IMR-90 (cell line): ENCODE data around the gene PLBD2. TPM values are rescaled to one million over a fixed set of nuclear protein-coding genes. Genes with fewer than 3 reads are reported as not detected.

Experiments used
- ATAC-seq: fragments of 200-7000 bp; cut with Tn5 transposase; 2 replicates; pipeline ENCODE4 v1.9.1; 2020; ENCODE audit warnings: low read depth, mild to moderate bottlenecking, moderate library complexity
- BruUV-seq: library from RNA; stranded (reverse); fragments of 400-500 nt; replicated peaks from 2 replicates; lab custom pipeline; 2021; lab: Mats Ljungman, UMichigan
- CTCF ChIA-PET: fragments of 300-600 bp; formaldehyde crosslinking; extraction: SDS; loops from one replicate; lab custom pipeline; 2021; ENCODE audit warnings: antibody characterized with exemption; lab: Yijun Ruan, JAX
- POLR2A ChIA-PET: fragments of 300-600 bp; sonication (Branson Sonifier 250); formaldehyde crosslinking; loops from one replicate; lab custom pipeline; 2022; ENCODE audit warnings: antibody characterized with exemption; ENCODE audit not compliant: unreplicated experiment; lab: Charles Lee
- DNase-seq: peaks from one replicate; pipeline ENCODE4 v3.0.0; 2013
- H2AFZ ChIP-seq: replicated peaks from 2 replicates; pipeline ENCODE3; 2013; ENCODE audit warnings: low read length, mild to moderate bottlenecking; ENCODE audit not compliant: poor library complexity
- H2AK5ac ChIP-seq: 2 replicates; pipeline ENCODE4 v1.6.1; 2013; ENCODE audit warnings: low read depth, low read length, inconsistent platforms
- H2AK9ac ChIP-seq: replicated peaks from 2 replicates; pipeline ENCODE3; 2013; ENCODE audit warnings: mild to moderate bottlenecking, low read depth, low read length, moderate library complexity; ENCODE audit not compliant: poor library complexity
- H2BK120ac ChIP-seq: 2 replicates; pipeline ENCODE4 v1.6.1; 2013; ENCODE audit warnings: low read depth, low read length, inconsistent platforms
- H2BK15ac ChIP-seq: 3 replicates; pipeline ENCODE4 v1.6.1; 2013; ENCODE audit warnings: low read depth, low read length, inconsistent platforms
- H2BK20ac ChIP-seq: 2 replicates; pipeline ENCODE4 v1.6.1; 2013; ENCODE audit warnings: low read depth, mild to moderate bottlenecking, inconsistent platforms, low read length, moderate library complexity
- H2BK5ac ChIP-seq: 2 replicates; pipeline ENCODE4 v1.6.1; 2013; ENCODE audit warnings: mild to moderate bottlenecking, low read depth, low read length, inconsistent platforms; ENCODE audit not compliant: poor library complexity, severe bottlenecking
- H3K14ac ChIP-seq: replicated peaks from 2 replicates; pipeline ENCODE4 v1.6.1; 2013; ENCODE audit warnings: low read depth, low read length, inconsistent platforms
- H3K18ac ChIP-seq: 2 replicates; pipeline ENCODE4 v1.6.1; 2013; ENCODE audit warnings: low read depth, low read length, control low read depth
- H3K23ac ChIP-seq: 2 replicates; pipeline ENCODE4 v1.6.1; 2013; ENCODE audit warnings: low read depth, low read length, inconsistent platforms
- H3K27ac ChIP-seq: 2 replicates; pipeline ENCODE4 v1.5.1; 2013; ENCODE audit warnings: mild to moderate bottlenecking, control low read depth, low read length; ENCODE audit not compliant: insufficient read depth
- H3K27me3 ChIP-seq: 2 replicates; pipeline ENCODE4 v1.6.1; 2013; ENCODE audit warnings: low read length; ENCODE audit not compliant: control insufficient read depth, insufficient read depth
- H3K36me3 ChIP-seq: 2 replicates; pipeline ENCODE4 v1.6.1; 2013; ENCODE audit warnings: low read length, mixed read lengths; ENCODE audit not compliant: control insufficient read depth, insufficient read depth
- H3K4ac ChIP-seq: 2 replicates; pipeline ENCODE4 v1.6.1; 2013; ENCODE audit warnings: low read depth, low read length, inconsistent platforms
- H3K4me1 ChIP-seq: 2 replicates; pipeline ENCODE4 v1.6.1; 2013; ENCODE audit warnings: low read length, mixed read lengths; ENCODE audit not compliant: control insufficient read depth, insufficient read depth
- H3K4me2 ChIP-seq: 2 replicates; pipeline ENCODE4 v1.6.1; 2013; ENCODE audit warnings: low read depth, mild to moderate bottlenecking, control low read depth, low read length, moderate library complexity
- H3K4me3 ChIP-seq: 2 replicates; pipeline ENCODE4 v1.5.1; 2013; ENCODE audit warnings: low read depth, mild to moderate bottlenecking, control low read depth, low read length, moderate library complexity; ENCODE audit not compliant: insufficient read depth
- H3K56ac ChIP-seq: 2 replicates; pipeline ENCODE4 v1.6.1; 2013; ENCODE audit warnings: low read length, inconsistent platforms; ENCODE audit not compliant: insufficient read depth; ENCODE audit errors: extremely low read depth
- H3K79me1 ChIP-seq, 2 experiments: 2 replicates each; pipeline ENCODE4 v1.6.1; 2013; ENCODE audit warnings: low read length in 2 of 2, inconsistent platforms in 1 of 2, low read depth in 1 of 2
- H3K9ac ChIP-seq: 2 replicates; pipeline ENCODE4 v1.6.1; 2013; ENCODE audit warnings: low read depth, low read length, control low read depth
- H3K9me1 ChIP-seq: 2 replicates; pipeline ENCODE4 v1.6.1; 2013; ENCODE audit warnings: low read length, inconsistent platforms; ENCODE audit not compliant: insufficient read depth
- H3K9me3 ChIP-seq: 2 replicates; pipeline ENCODE4 v1.6.1; 2013; ENCODE audit warnings: low read length; ENCODE audit not compliant: control insufficient read depth, insufficient read depth
- H4K20me1 ChIP-seq: 2 replicates; pipeline ENCODE4 v1.6.1; 2013; ENCODE audit warnings: low read length, inconsistent platforms; ENCODE audit not compliant: insufficient read depth
- H4K5ac ChIP-seq: 2 replicates; pipeline ENCODE4 v1.6.1; 2013; ENCODE audit warnings: mild to moderate bottlenecking, low read depth, low read length, control low read depth
- H4K8ac ChIP-seq, 2 experiments: 2 replicates each; pipeline ENCODE4 v1.6.1; 2013; ENCODE audit warnings: low read depth in 2 of 2, low read length in 2 of 2, control low read depth in 1 of 2, inconsistent platforms in 1 of 2
- H4K91ac ChIP-seq: 2 replicates; pipeline ENCODE4 v1.6.1; 2013; ENCODE audit warnings: low read depth, low read length, inconsistent platforms; ENCODE audit not compliant: insufficient read depth
- BHLHE40 ChIP-seq: fragments of 150-350 bp; IDR thresholded peaks from 2 replicates; pipeline ENCODE4 v1.6.1; 2016; ENCODE audit warnings: mild to moderate bottlenecking, low read depth, low read length
- CHD1 ChIP-seq: IDR thresholded peaks from 2 replicates; pipeline ENCODE4 v1.6.1; 2012; ENCODE audit warnings: low read depth, low read length, improper control_type of control experiment
- FOS ChIP-seq: fragments of 150-350 bp; IDR thresholded peaks from 2 replicates; pipeline ENCODE4 v1.6.1; 2016; ENCODE audit warnings: low read depth, low read length
- MAZ ChIP-seq: IDR thresholded peaks from 2 replicates; pipeline ENCODE4 v1.6.1; 2012; ENCODE audit warnings: low read depth, mild to moderate bottlenecking, low read length, improper control_type of control experiment, moderate library complexity, borderline replicate concordance
- MXI1 ChIP-seq: IDR thresholded peaks from 2 replicates; pipeline ENCODE4 v1.6.1; 2012; ENCODE audit warnings: low read depth, mild to moderate bottlenecking, low read length, moderate library complexity, borderline replicate concordance
- NFE2L2 ChIP-seq: fragments of 150-350 bp; IDR thresholded peaks from 2 replicates; pipeline ENCODE4 v1.6.1; 2016; ENCODE audit warnings: low read depth, mild to moderate bottlenecking, low read length
- POLR2A ChIP-seq: IDR thresholded peaks from 2 replicates; pipeline ENCODE4 v1.6.1; 2012; ENCODE audit warnings: mild to moderate bottlenecking, low read depth, low read length
- RCOR1 ChIP-seq: IDR thresholded peaks from 2 replicates; pipeline ENCODE4 v1.6.1; 2012; ENCODE audit warnings: mild to moderate bottlenecking, low read length, improper control_type of control experiment; ENCODE audit not compliant: insufficient replicate concordance
- RFX5 ChIP-seq: IDR thresholded peaks from 2 replicates; pipeline ENCODE4 v1.8.0; 2012; ENCODE audit warnings: low read depth, mild to moderate bottlenecking, low read length, moderate library complexity
- SMC3 ChIP-seq: fragments of 150-350 bp; IDR thresholded peaks from 2 replicates; pipeline ENCODE4 v1.6.1; 2016; ENCODE audit warnings: low read depth, mild to moderate bottlenecking, antibody characterized with exemption, low read length, moderate library complexity
- WGBS, 2 experiments: methylation state at CpG; one replicate each; pipeline versions ENCODE4 v1.1.5 to v1.1.7; 2013; ENCODE audit warnings: missing lambda C conversion rate in 2 of 2; ENCODE audit not compliant: insufficient read length in 1 of 2; ENCODE audit errors: extremely low coverage in 2 of 2; 5-methylcytosine and 5-hydroxymethylcytosine counted together
- dilution Hi-C: fragments of 300-500 bp; cut with HindIII; formaldehyde crosslinking; loops from one replicate; pipeline ENCODE4 v1.14.3; 2018; ENCODE audit warnings: low sequenced_read_pairs; ENCODE audit not compliant: unreplicated experiment
- in situ Hi-C: fragments of 300-500 bp; cut with MboI; formaldehyde crosslinking; loops from 3 replicates; pipeline ENCODE4 v1.14.3; 2019; ENCODE audit warnings: low sequenced_read_pairs, inconsistent platforms, mixed read lengths
- intact Hi-C: fragments of 100-400 bp; cut with micrococcal nuclease; formaldehyde crosslinking; loops from 2 replicates; pipeline ENCODE4 v1.10.0; 2022
- polyA plus RNA-seq, 3 experiments: library from polyadenylated mRNA; depleted of rRNA; stranded (reverse); fragments of >200 nt; gene quantifications; 2 replicates each; pipeline ENCODE4 v1.2.3, GENCODE V29; 2012; ENCODE audit warnings: low replicate concordance in 1 of 3
- total RNA-seq: library from RNA; depleted of rRNA; stranded (reverse); fragments of >200 nt; gene quantifications from 2 replicates; pipeline ENCODE4 v1.2.3, GENCODE V29; 2012
- TF ChIP-seq, protein P1 (sequence below): fragments of 150-350 bp; IDR thresholded peaks from 2 replicates; pipeline ENCODE4 v1.6.1; 2017; ENCODE audit warnings: mild to moderate bottlenecking, antibody characterized with exemption, low read length, low read depth
- TF ChIP-seq, protein P2 (sequence below): fragments of 150-350 bp; IDR thresholded peaks from 2 replicates; pipeline ENCODE4 v1.6.1; 2016; ENCODE audit warnings: low read depth, mild to moderate bottlenecking, low read length, moderate library complexity, borderline replicate concordance

PLBD2 gene
- total and polyA plus RNA-seq, 2 of the 4 experiments (the other 2 are of a cell fraction) = 7.3 to 44.5 TPM

DNA sequence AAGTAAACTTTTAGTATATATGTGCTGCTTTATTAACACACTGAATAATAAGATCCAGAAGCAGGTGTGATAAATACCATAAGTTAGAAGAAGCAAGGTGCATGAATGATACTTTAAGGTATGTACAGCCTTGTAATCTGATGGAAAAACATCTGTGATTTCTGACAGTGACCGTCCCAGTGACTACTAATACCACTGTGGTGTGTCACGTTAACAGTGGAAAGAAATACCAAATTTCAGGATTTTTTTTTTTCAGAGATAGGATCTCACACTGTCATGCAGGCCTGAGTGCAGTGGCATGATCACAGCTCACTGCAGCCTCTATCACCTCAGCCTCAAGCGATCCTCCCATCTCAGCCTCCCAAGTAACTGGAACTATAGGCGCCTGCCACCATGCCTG, 23.8 kb downstream of the PLBD2 start:
- Histone ChIP-seq H4K5ac (no peak overlapping the region), H3K9me1 (no peaks in the 10 kb centered on the region; the same call in 1 of the 2 replicates), H3K4me3 (no peak overlapping the region), H3K9me3 (no peaks in the 10 kb centered on the region), H4K91ac (no peak overlapping the region), H3K18ac (no peak overlapping the region), H2BK20ac (no peak overlapping the region), H3K4me1 (no peaks in the 10 kb centered on the region), H2BK5ac (no peak overlapping the region), H4K8ac (no peak overlapping the region), H2AFZ (no peak overlapping the region), H2AK9ac (no peak overlapping the region), H3K23ac (no peak overlapping the region), H3K4me2 (no peak overlapping the region), H2BK120ac (no peak overlapping the region), H3K36me3 (peaks cover 25% of the 10 kb centered on the region), H3K27ac (no peak overlapping the region), H3K9ac (no peak overlapping the region), H3K79me1 (no peaks in the 10 kb centered on the region), H4K20me1 (no peaks in the 10 kb centered on the region), H3K4ac (no peak overlapping the region), H3K14ac (no peak overlapping the region), H3K27me3 (no peaks in the 10 kb centered on the region), H2BK15ac (no peak overlapping the region), H3K56ac (no peak overlapping the region), H2AK5ac (no peak overlapping the region)
- in situ Hi-C loops (no loop called here), dilution Hi-C loops (no loop called here), intact Hi-C loops (no loop called here)
- DNase-seq (no peak), ATAC-seq (no peak)
- ChIA-PET POLR2A (no interaction called here), CTCF (no interaction called here)
- BruUV-seq = no TSS peak
- WGBS, 2 experiments = 100% methylated on average over 1 of the region's 4 CpGs; no CpG with 5 or more reads in 1 of the 2 experiments
- TF ChIP-seq CHD1 (no peak), BHLHE40 (no peak), RFX5 (no peak), MXI1 (no peak), SMC3 (no peak), POLR2A (no peak), NFE2L2 (no peak), FOS (no peak), RCOR1 (no peak), MAZ (no peak)
- TF ChIP-seq, protein P1, sequence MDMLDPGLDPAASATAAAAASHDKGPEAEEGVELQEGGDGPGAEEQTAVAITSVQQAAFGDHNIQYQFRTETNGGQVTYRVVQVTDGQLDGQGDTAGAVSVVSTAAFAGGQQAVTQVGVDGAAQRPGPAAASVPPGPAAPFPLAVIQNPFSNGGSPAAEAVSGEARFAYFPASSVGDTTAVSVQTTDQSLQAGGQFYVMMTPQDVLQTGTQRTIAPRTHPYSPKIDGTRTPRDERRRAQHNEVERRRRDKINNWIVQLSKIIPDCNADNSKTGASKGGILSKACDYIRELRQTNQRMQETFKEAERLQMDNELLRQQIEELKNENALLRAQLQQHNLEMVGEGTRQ = no peak
- TF ChIP-seq, protein P2, sequence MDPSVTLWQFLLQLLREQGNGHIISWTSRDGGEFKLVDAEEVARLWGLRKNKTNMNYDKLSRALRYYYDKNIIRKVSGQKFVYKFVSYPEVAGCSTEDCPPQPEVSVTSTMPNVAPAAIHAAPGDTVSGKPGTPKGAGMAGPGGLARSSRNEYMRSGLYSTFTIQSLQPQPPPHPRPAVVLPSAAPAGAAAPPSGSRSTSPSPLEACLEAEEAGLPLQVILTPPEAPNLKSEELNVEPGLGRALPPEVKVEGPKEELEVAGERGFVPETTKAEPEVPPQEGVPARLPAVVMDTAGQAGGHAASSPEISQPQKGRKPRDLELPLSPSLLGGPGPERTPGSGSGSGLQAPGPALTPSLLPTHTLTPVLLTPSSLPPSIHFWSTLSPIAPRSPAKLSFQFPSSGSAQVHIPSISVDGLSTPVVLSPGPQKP = no peak
